Bronchus fibroblast of lung (primary cell): ENCODE results near the gene ZFP28. TPM values are rescaled to one million over a fixed set of nuclear protein-coding genes. Genes with fewer than 3 reads are reported as not detected.

Experiments used
- total RNA-seq: library from RNA; depleted of rRNA; stranded (reverse); fragments of >200 nt; gene quantifications from 2 replicates; pipeline ENCODE4 v1.2.3, GENCODE V29; 2015

The ZFP28 gene
- total RNA-seq: 5.5 and 5.9 TPM in 2 replicates

GRCh38 chr19:56538761-56539263 lies at the start of gene ZFP28:
Gene ZFP28, plus strand, starts transcription at chr19:56538948. Its CDS starts 71 bp downstream, at chr19:56539019.

DNA sequence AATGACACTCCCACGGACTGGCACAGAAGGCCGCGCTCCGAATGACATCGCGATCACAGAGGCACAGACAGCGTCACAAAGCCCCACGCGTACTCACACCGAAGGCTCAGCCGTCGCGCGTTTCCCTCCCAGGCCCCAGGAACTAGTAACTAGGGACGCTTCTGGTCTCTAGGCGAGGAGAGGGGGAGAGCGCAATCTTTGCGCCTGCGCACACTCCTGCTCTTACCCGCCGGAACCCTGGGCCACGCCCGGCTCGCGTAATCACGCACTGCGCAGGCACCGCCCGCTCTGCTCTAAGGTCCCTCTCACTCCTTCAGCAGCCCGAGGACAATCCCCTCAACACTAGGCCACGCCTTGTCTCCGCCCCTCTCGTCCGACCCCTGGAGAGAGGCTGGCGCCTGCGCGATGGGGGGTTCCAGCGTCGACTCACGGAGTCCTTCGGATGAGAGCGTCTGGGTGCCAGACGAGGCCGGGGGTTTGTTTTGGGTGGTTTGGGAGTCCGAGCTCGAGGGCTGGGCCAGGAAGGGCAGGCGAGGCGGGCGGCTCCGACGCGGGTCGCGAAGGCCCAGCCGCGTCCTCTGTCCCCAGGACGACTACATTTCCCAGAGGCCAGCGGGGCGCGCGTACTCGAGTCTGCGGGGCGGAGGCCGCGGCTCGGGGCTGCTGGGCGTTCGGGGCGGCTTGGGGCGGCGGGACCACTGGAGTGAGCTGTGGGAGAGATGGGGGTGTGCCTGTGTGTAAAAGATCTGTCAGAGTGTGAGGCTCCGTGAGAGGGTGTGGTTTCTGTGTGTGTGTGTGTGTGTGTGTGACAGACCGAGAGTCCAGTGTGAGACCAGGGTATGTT lies 31.1 kb upstream of the ZFP28 start, which contains the start of gene ZNF471:
Gene ZNF471 (plus strand): TSS at position 410 of the 844 bp plus-strand sequence. CDS start 3,717 bp downstream, outside the sequence.

DNA sequence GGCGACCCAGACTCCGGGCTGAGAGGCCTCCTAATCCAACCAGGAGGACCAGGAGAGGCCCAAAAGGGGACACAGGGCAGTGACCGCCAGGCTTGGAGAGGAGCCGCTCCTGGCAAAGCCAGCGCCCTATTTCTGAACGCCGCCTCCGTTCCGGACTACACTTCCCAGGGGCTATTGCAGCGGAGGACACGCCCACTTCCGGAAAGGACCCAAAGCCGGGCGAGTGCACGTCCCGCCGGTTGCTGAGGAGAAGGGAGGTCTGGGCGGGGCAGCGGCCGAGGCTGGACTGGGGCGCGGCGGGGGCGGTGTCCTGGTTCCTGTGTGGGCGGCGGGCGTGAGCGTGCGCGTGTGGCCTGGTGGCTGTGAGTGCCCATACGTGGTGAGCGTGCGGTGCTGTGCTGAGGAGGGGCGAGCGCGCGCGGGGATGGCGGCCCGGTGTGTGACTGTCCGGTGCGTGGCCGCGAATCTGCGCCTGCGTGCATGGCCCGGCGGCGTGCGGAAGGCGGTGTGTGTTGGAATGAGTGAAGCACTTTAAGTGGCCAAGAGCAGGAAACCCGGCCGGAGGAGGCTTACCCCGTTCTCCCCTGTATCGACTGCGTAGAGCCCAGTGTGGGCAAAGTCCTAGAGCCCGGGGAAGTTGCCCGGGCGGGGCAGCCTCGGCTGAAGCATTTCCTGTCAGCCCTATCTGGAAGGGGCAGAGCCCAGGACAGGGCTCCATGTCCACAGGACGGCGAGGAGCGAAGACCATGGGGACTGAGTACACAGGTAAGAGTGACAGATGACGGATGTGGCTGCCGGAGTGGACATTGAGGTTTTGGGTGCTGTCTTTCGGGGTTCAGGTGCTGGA lies 28.7 kb downstream of the ZFP28 start, which contains the start of gene ZNF470:
Gene ZNF470 (plus strand): TSS at position 195 of the 847 bp plus-strand sequence. CDS start 2,844 bp downstream, outside the sequence.

DNA sequence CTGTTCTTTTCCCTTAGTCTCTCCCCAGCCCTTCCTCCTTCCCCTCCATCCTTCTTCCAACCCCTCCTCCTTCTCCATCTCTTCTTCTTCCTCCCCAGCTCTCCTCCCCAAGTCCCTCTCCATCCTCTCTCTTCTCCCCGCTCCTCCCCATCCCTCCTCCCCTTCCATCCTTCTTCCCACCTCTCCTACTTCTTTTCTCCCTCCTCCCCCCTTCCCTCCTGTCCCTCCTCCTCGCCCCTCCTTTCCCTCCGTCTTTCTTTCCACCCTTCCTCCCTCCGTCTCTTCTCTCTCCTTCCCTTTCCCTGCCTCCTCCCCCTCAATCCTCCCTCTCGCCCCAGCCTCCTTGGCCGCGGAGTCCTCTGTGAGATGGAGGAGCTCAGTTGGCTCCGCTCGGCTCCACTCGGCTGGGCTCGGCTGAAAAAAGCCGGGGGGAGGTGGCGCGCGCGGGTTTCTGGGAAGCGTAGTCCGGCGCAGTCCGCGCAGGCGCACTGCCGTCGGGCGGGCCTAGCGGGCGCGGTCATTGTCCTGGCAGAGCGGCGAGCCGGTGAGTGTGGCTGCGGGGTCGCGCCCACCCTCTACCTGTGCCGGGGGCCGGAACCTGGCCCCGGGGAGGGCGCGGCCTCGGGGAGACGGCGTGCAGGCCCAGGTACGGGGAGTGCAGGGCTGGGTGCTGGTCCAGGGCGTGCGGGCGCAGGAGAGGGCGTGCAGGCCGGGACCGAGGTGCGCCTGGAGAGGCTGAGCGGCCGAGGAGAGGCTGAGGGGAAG lies 56.2 kb downstream of the ZFP28 start, which contains the start of gene ZNF71:
Gene ZNF71 (plus strand): TSS at position 520 of the 765 bp plus-strand sequence. CDS start 6,257 bp downstream, outside the sequence.

Other genes with a start within 250 kb of the ZFP28 start
- 1.8 and 3.0 TPM in 2 replicates for gene ZSCAN5A, start 224.1 kb upstream of the ZFP28 start, total RNA-seq
- gene ZNF582, start 145.4 kb upstream of the ZFP28 start, total RNA-seq: 1.8 and 2.2 TPM in 2 replicates
- 1.2 and 2.2 TPM in 2 replicates for gene ZNF583, start 134.6 kb upstream of the ZFP28 start, total RNA-seq
- 1.0 and 1.3 TPM in 2 replicates for gene ZNF667, start 61.6 kb upstream of the ZFP28 start, total RNA-seq
- 0.50 and 0.89 TPM in 2 replicates for gene ZNF471, start 31.1 kb upstream of the ZFP28 start, total RNA-seq
- gene ZNF470, start 28.5 kb downstream of the ZFP28 start, total RNA-seq: 0.59 and 1.2 TPM in 2 replicates
- 5.5 and 6.1 TPM in 2 replicates for gene ZNF71, start 56.4 kb downstream of the ZFP28 start, total RNA-seq
- 0.17 TPM in 1 of 2 replicates, not detected in the other for gene SMIM17, start 104.2 kb downstream of the ZFP28 start, total RNA-seq
- under 0.01 and 0.89 TPM in 2 replicates for gene ZNF835, start 132.8 kb downstream of the ZFP28 start, total RNA-seq